Ammon's horn (tissue), 1 donor: ENCODE measurements around the gene OGFR.

Experiments
- DNase-seq: peaks from one replicate; pipeline ENCODE4 v3.0.0-alpha.2; 2016; ENCODE audit warnings: low spot score

Gene OGFR

DNA sequence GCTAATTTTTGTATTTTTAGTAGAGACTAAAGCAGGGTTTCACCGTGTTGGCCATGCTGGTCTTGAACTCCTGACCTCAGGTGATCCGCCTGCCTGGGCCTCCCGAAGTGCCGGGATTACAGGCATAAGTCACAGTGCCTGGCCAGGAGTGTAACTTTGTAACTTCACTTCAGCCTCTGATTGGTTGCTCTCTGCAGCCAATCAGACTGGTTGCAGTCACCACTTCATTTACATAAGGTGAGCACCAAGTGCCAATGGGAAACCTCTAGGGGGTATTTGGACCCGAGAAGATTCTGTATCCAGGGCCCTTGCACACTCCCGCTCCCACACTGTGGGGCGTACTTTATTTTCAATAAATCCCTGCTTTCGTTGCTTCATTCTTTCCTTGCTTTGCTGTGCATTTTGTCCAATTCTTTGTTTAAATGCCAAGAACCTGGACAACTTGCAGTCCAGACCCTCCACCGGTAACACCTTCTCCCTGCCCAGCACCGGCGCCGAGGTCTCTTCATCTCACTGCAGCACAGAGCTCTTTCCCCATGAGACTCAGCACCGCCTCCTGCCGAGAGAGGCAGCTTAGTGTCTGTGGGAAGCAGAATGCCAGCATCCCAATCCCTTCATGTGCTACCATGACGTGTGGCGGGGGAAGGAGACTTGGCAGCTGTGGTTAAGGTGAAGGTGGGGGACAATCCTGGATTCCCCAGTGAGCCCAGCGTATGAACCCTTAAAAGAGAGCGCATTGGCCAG is 22.3 kb upstream of the OGFR start:
- no peak for DNase-seq

- DNase-seq = no peak
Observed at GRCh38 chr20:62782893-62783278, 21.7 kb upstream of the OGFR start.

DNA sequence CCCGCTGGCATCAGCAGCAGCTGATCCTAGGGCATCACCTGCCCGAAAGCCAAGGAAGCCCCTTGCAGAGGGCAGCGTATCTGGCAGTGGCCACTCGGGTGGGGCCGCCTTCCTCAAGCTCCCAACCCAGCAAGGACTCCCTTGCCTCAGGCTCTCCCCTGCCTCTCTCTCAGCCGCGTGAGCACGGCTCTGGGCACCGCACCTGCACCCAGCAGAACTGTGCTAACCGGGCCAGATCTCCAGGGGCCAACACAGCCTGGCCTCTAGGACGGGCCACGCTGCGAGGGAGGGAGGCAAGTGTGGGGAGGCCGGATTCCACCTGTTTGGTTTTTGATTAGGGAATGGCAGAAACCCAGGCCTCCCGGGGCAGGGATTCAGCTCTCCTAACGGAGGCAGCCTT is 20.1 kb upstream of the OGFR start:
- no peak for DNase-seq

GRCh38 chr20:62785393-62785792 is 19.2 kb upstream of the OGFR start:
- no peak for DNase-seq

- no peak for DNase-seq
Observed at GRCh38 chr20:62786157-62786556, 18.5 kb upstream of the OGFR start.

GRCh38 chr20:62787321-62787720 is 17.3 kb upstream of the OGFR start:
- no peak for DNase-seq

DNA sequence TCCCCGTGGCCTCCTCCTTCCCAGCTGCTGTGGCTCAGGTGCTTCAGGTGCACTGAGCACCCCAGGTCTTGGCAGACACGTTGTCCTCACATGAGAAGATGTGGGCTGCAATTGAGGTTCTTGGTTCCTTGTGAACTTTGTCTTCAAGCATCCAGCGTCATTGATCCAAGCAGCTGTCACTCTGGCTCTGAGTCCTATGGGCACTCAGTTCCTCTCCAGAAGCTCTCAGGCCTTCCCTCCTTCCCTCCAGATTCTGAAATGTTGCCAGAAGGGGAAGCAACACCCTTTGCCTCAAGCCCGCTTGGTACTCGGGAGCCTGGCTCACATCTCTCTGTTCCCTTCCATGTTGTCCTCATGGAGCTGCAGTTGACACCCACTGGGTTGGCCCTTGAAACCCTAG is 16.8 kb upstream of the OGFR start:
- DNase-seq = no peak

GRCh38 chr20:62788607-62789006 is 16.0 kb upstream of the OGFR start:
- DNase-seq = no peak

- no peak for DNase-seq
Observed at GRCh38 chr20:62790075-62790474, 14.6 kb upstream of the OGFR start.

DNA sequence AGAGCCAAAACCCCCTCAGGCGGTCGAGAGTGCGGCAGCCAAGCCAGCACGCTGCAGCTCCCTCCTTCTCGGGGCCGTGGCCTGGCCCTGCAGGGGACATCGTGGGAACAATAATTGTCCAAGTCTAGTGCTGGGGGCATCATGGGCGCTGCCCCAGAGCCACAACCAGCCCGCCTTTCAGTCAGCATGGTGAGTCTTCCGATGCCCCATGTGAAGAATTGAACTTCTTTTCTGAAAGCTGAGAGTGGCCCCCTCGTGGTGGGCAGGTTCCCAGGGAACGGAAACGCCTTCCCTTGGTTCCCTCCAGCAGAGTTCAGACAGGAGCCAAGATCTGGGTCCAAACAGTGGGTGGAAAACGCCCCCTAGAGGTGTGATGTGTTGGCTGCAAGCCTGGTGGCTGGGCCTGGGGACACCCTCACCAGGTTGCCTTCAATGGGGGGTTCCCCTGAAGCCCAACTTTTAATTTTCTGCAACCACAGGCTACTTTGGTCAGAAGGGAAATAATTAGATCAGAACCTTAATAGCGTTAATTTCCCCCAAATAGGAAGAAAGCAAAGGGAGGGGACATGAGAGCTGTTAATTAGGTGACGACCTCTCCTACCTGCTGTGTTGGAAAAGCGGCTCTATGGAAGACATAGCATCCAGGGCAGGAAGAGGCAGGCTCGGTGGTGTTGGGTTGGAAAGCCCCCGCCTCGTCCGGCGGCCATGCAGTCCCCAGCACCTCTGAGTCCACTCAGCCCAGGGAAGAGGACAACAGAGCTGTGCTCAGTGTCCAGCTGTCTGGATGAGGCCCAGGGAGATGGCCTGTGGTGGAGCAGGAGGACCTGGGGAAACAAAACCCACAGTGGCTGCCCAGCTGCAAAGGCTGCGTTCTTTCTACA is 13.1 kb upstream of the OGFR start:
- peak; percentile 93 for DNase-seq

GRCh38 chr20:62792182-62792939 is 12.3 kb upstream of the OGFR start:
- DNase-seq = no peak

DNA sequence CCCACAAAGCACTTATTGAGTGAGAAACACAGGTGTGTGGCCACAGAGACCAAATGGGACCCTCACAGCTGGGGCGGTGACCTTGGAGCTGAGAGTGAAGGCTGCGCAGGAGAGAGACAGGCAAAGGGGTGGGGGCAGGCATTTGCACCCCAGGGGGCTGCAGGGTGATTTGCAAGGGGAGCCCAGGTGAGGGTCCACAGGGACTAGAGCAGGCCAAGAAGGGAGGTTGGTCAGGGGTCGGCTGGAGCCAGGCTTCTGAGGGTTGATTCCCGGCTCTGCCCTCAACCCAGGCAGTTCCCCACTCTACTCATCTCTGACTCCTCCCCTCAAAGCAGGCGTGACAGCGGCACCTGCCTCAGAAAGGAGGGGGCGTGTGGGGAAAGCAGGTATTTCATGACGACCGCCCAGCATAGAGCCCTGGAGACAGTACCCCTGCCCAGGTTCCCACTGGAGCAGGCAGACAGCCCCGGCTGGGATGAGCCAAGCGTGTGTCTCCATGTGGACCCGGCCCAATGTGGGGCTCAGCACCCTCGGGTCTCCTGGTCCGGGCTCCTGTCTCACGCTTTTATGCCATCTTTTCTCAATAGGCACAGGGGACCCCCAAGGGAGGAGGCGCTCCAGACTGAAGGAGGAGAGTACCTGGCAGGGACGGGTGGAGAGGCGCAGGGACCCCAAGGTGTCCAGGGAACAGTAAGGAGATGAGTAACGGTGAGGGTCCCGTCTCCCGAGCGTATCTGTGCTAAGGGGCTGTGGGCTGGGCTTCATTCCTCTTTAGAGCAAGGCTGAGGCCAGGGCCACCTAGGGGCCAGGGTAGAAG is 11.5 kb upstream of the OGFR start:
- DNase-seq = no peak

DNA sequence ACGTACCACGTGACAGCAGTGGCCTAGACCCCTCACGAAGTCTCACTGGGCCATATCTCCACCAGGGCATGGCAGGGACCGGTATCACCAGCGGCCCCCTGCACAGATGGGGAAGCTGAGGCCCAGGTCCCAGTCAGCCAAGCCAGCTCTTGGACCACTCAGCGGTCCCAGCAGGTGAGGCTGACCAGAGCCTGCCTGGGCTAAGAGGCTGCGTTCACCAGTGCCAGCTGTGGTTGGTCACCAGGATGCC is 11.0 kb upstream of the OGFR start:
- no peak for DNase-seq

- DNase-seq = peak; percentile 98
Observed at GRCh38 chr20:62794007-62794724, 10.5 kb upstream of the OGFR start.

DNA sequence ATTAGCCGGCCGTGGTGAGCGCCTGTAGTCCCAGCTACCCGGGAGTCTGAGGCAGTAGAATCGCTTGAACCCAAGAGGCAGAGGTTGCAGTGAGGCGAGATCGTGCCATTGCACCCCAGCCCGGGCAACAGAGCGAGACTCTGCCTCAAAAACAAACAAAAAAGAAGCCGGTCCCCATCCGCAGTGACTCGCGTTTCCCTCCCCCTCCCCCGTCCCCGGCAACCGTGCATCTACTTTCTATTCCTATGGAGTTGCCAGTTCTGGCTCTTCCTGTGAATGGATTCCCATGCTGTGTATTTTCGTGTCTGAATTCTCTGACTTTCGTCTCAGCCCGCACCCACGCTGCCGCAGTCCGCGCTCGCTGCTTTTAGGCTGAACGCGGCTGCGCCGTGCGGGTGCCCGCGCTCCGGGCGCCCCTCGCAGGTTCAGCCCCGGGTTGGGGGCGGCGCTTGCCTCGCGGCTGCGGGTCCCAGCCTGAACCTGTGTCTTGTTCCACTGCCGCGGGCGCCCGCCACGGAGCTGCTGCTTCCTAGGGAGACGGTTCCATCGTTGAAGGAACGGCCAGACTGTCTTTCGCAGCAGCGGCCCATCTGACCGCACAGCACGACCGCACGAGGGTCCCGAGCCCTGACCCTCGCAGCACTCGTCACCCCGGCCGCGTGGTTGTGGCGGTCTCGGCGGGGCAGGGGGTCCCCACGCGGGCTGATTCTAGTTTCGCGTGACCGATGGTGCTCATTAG is 9.4 kb upstream of the OGFR start:
- DNase-seq = peak; percentile 64

DNA sequence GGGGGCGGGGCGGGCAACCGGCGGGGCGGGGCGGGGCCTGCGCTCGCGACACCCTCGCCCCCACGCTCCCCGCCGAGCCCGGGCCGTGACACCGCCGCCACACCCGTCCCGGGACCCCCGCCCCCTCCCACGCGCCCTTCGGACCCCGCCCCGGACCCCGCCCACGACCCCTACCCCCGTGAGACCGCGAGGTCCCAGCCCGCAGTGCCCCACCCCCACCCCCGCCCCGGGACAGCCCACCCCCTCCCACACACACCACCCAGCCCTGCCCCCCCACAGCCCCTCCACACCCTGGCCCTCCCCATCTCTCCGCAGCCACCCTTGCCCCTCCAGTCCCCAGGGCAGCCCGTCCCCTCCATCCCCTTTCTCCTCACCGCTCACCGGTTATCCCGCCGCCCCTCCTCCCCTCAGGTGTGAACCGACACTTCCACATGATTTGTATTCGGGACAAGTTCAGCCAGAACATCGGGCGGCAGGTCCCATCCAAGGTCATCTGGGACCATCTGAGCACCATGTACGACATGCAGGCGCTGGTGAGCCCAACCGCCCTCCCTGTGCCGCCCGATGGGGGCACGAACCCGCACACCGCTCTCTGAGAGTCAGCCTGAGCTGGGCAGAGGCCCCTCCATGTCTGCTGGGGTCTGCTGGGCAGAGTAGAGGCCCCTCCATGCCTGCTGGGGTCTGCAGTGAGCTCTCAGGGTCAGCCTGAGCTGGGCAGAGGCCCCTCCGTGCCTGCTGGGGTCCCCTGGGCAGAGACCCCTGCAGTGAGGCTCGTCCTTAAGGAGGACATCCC is 7.7 kb upstream of the OGFR start:
- no peak for DNase-seq

DNA sequence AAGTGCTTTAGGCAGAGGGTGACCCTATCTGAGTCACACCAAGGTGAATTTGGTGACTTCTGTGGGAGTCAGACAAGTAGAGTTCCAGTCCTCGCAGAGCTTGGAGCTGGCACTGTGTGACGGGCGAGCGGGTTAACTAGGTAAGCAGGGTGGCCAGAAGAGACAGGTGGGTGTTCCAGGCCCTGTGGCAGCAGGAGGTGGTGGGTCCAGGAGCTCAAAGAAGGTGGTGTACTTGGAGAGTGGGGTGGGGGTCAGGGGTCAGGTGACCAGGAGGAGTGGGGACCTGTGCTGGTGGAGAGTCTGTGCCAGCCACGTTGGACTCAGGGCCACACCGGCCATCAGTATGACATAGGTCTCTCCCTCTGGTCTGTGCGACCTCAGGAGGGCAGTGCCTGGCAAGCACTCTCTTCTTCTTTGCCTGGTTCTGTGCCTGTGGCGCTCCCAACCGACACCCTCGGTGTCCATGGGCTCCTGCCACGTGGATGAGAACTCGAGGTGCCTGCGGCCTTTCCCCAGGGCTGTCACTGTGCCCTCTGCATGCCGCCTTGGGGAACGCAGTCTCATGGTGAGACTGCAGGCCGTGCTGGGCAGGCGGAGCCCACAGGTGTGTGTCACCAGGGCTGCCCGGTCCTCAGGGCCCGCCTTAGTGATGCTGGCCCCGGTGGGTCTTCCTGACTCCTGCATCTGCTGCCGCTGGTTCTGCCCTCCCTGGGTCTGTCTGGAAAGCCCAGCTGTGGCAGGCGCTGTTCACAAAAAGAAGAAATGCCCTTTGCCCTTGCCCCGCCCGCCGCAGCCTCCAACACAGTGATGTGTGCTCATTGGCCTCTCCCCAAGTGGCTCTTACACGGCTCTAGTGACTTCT is 6.7 kb upstream of the OGFR start:
- no peak for DNase-seq

- DNase-seq = no peak
Observed at GRCh38 chr20:62799036-62799435, 5.6 kb upstream of the OGFR start.

DNA sequence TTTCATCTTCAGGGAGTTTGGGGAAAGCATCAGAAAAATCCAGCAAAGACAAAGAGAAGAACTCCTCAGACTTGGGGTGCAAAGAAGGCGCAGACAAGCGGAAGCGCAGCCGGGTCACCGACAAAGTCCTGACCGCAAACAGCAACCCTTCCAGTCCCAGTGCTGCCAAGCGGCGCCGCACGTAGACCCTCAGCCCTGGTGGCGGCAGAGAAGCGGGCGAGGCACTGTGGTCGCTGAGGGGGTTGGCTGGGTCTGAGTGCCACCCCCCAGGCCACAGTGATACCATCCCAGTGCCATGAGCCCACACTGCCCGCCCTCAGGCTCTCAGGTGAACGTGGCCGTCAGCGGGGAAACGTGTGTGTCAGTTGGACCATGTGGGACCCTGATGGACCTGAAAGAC is 5.2 kb upstream of the OGFR start:
- DNase-seq = no peak
